ENCODE data around the gene TRIM46. TPM values are rescaled to one million over a fixed set of nuclear protein-coding genes. Genes with fewer than 3 reads are reported as not detected.
A peak's percentile ranks its signal among the peaks of the same experiment; 100 is the strongest.

The TRIM46 gene
- total and polyA plus RNA-seq, 10 donors: 0.35 to 3.6 (median 1.2) TPM

- DNase-seq: peak; percentile 92
- WGBS, 5 donors: 0 to 1% (median 0%) methylated on average over 7 of the region's 7 CpGs
- H3K4me3 ChIP-seq: peak overlapping the region; percentile 52 to 81 (median 62)
- no peaks in the 10 kb centered on the region for H3K9me3 ChIP-seq
- H3K4me1 ChIP-seq: peaks cover 7 to 68% (median 49%) of the 10 kb centered on the region in 6 donors
- H3K36me3 ChIP-seq: no peaks in the 10 kb centered on the region
- intact Hi-C loops (cut with DNase I; ENCODE audit: low total_unique reads): loop anchor here (10.0 kb wide), 1 partner anchor 52 kb away; the partner anchor contains the start of genes KRTCAP2 and TRIM46
- TF ChIP-seq POLR2A (IDR thresholded peaks at IDR 0.05) (no peak), CTCF (IDR thresholded peaks at IDR 0.05 in 8 of 11, conservative IDR thresholded peaks at IDR 0.05 in 3 of 11) (peak; percentile 46 to 93 (median 79)), POLR2AphosphoS5 (IDR thresholded peaks at IDR 0.05) (peak in 1 of 3 donors; percentile 9)
- peak overlapping the region; percentile 71 to 90 (median 90) for H3K27ac ChIP-seq
- H3K27me3 ChIP-seq (replicated peaks in 1 of 7): no peaks in the 10 kb centered on the region
Measured at GRCh38 chr1:155226188-155226909, 52.7 kb downstream of the TRIM46 start.

GRCh38 chr1:155226910-155227260 is 53.2 kb downstream of the TRIM46 start:
- peak overlapping the region; percentile 71 to 90 (median 90) for H3K27ac ChIP-seq
- peak; percentile 89 for DNase-seq
- intact Hi-C loops (cut with DNase I; ENCODE audit: low total_unique reads): loop anchor here (10.0 kb wide), 1 partner anchor 52 kb away; the partner anchor contains the start of genes KRTCAP2 and TRIM46
- WGBS, 5 donors: 0 to 1% (median 0%) methylated on average over 19 of the region's 19 CpGs
- H3K9me3 ChIP-seq: no peaks in the 10 kb centered on the region
- H3K4me3 ChIP-seq: peak overlapping the region; percentile 52 to 81 (median 62)
- no peaks in the 10 kb centered on the region for H3K36me3 ChIP-seq
- TF ChIP-seq CTCF (IDR thresholded peaks at IDR 0.05 in 8 of 11, conservative IDR thresholded peaks at IDR 0.05 in 3 of 11) (peak in 6 of 11 experiments; percentile 0 to 30 (median 26)), POLR2AphosphoS5 (IDR thresholded peaks at IDR 0.05) (no peak), POLR2A (IDR thresholded peaks at IDR 0.05) (no peak)
- peaks cover 7 to 63% (median 47%) of the 10 kb centered on the region in 6 donors for H3K4me1 ChIP-seq
- H3K27me3 ChIP-seq (replicated peaks in 1 of 7): no peaks in the 10 kb centered on the region

GRCh38 chr1:155227261-155228095 is 53.8 kb downstream of the TRIM46 start:
- TF ChIP-seq CTCF (IDR thresholded peaks at IDR 0.05 in 8 of 11, conservative IDR thresholded peaks at IDR 0.05 in 3 of 11): peak in 2 of 11 experiments; percentile 13 to 20
- TF ChIP-seq POLR2AphosphoS5 (IDR thresholded peaks at IDR 0.05): peak; percentile 91 to 95 (median 91)
- peak in 2 of 3 donors; percentile 36 to 57 for TF ChIP-seq POLR2A (IDR thresholded peaks at IDR 0.05)
- DNase-seq: peak; percentile 98
- Histone ChIP-seq H3K4me1 (peaks cover 7 to 64% (median 47%) of the 10 kb centered on the region in 6 donors), H3K9me3 (no peaks in the 10 kb centered on the region), H3K27ac (peak overlapping the region; percentile 71 to 90 (median 90)), H3K36me3 (no peaks in the 10 kb centered on the region), H3K4me3 (peak overlapping the region; percentile 52 to 81 (median 62)), H3K27me3 (replicated peaks in 1 of 7) (no peaks in the 10 kb centered on the region)
- intact Hi-C loops (cut with DNase I; ENCODE audit: low total_unique reads): loop anchor here (10.0 kb wide), 1 partner anchor 53 kb away; the partner anchor contains the start of genes KRTCAP2 and TRIM46
- WGBS, 5 donors: 0 to 1% (median 1%) methylated on average over 39 to 42 of the region's 42 CpGs
